Panc1 (cell line): ENCODE data around the gene EEIG1. TPM values are rescaled to one million over a fixed set of nuclear protein-coding genes. Genes with fewer than 3 reads are reported as not detected.
A peak's percentile ranks its signal among the peaks of the same experiment; 100 is the strongest.

Experiments
- ATAC-seq: fragments of 200-7000 bp; cut with Tn5 transposase; 2 replicates; pipeline ENCODE4 v1.9.1; 2020; ENCODE audit warnings: mild to moderate bottlenecking, moderate library complexity
- BruUV-seq: library from RNA; stranded (reverse); fragments of 400-500 nt; replicated peaks from 2 replicates; lab custom pipeline; 2021; lab: Mats Ljungman, UMichigan
- CTCF ChIA-PET: fragments of 300-600 bp; sonication (Branson Sonifier 250); formaldehyde crosslinking; loops from one replicate; lab custom pipeline; 2022; ENCODE audit warnings: antibody characterized with exemption; lab: Charles Lee
- POLR2A ChIA-PET: fragments of 300-600 bp; sonication (Branson Sonifier 250); formaldehyde crosslinking; loops from one replicate; lab custom pipeline; 2022; ENCODE audit warnings: antibody characterized with exemption; lab: Charles Lee
- DNase-seq: peaks from one replicate; pipeline ENCODE4 v3.0.0-alpha.2; 2010; ENCODE audit warnings: low read depth, low spot score
- H3K27ac ChIP-seq: 2 replicates; pipeline ENCODE4 v1.5.1; 2011; ENCODE audit warnings: mild to moderate bottlenecking, low read length, inconsistent platforms
- H3K27me3 ChIP-seq: fragments of 200-500 bp; sonication (Bioruptor generic); 2 replicates; pipeline ENCODE4 v1.6.0; 2014; ENCODE audit warnings: low read length, inconsistent platforms; ENCODE audit not compliant: control insufficient read depth, insufficient read depth
- H3K36me3 ChIP-seq: fragments of 200-500 bp; sonication (Bioruptor generic); 2 replicates; pipeline ENCODE4 v1.5.1; 2014; ENCODE audit warnings: inconsistent platforms, mild to moderate bottlenecking, low read length, moderate library complexity; ENCODE audit not compliant: control insufficient read depth, insufficient read depth
- H3K4me1 ChIP-seq: 2 replicates; pipeline ENCODE4 v1.5.1; 2011; ENCODE audit warnings: inconsistent platforms, mild to moderate bottlenecking, low read length, moderate library complexity; ENCODE audit not compliant: control insufficient read depth, insufficient read depth
- H3K4me3 ChIP-seq, 2 experiments: 2 replicates each; pipeline ENCODE4 v1.5.1; 2011 to 2012; ENCODE audit warnings: low read depth in 2 of 2, low read length in 2 of 2, mild to moderate bottlenecking in 2 of 2, inconsistent platforms in 1 of 2, moderate library complexity in 1 of 2
- H3K9me3 ChIP-seq: fragments of 200-500 bp; sonication (Bioruptor generic); 2 replicates; pipeline ENCODE4 v1.5.1; 2014; ENCODE audit warnings: low read depth, mild to moderate bottlenecking, inconsistent platforms, low read length, moderate library complexity; ENCODE audit not compliant: control insufficient read depth, insufficient read depth
- POLR2AphosphoS5 ChIP-seq: IDR thresholded peaks from 2 replicates; pipeline ENCODE4 v1.6.1; 2012; ENCODE audit warnings: mild to moderate bottlenecking, low read depth, low read length, moderate library complexity
- REST ChIP-seq, 2 experiments: IDR thresholded peaks; 2 replicates each; pipeline ENCODE4 v1.6.1; 2011 to 2012; ENCODE audit warnings: low read depth in 2 of 2, control low read depth in 1 of 2, low read length in 1 of 2, mild to moderate bottlenecking in 1 of 2, moderate library complexity in 1 of 2; ENCODE audit not compliant: insufficient read depth in 1 of 2
- SIN3A ChIP-seq: IDR thresholded peaks from 2 replicates; pipeline ENCODE4 v1.6.1; 2012; ENCODE audit warnings: low read depth, mild to moderate bottlenecking, low read length, moderate library complexity, borderline replicate concordance; ENCODE audit not compliant: insufficient read depth
- TCF7L2 ChIP-seq: IDR thresholded peaks from 2 replicates; pipeline ENCODE4 v1.6.1; 2011; ENCODE audit warnings: mild to moderate bottlenecking, low read depth, low read length, inconsistent platforms
- in situ Hi-C: cut with HindIII; loops from 2 replicates; pipeline ENCODE4 v1.10.0; 2016; ENCODE audit warnings: low sequenced_read_pairs, low pct_unique_long_range_greater_than_20kb
- intact Hi-C: fragments of 100-400 bp; cut with micrococcal nuclease; formaldehyde crosslinking; loops from one replicate; pipeline ENCODE4 v1.10.0; 2022; ENCODE audit not compliant: unreplicated experiment
- total RNA-seq: library from RNA; stranded (reverse); gene quantifications from one replicate; pipeline ENCODE4 v1.2.1, GENCODE V29; 2021; ENCODE audit not compliant: unreplicated experiment
- TF ChIP-seq, protein P1 (sequence below): fragments of 450-650 bp; IDR thresholded peaks from 2 replicates; pipeline ENCODE4 v1.5.1; 2017; ENCODE audit warnings: mild to moderate bottlenecking

Gene EEIG1
- total RNA-seq, 1 experiment from 2014 or later, result 361 TPM

GRCh38 chr9:127967151-127967809, 13.5 kb downstream of the EEIG1 start:
- in situ Hi-C loops, result no loop called here

GRCh38 chr9:127966416-127967150, 14.2 kb downstream of the EEIG1 start:
- Histone ChIP-seq H3K27me3 (no peaks in the 10 kb centered on the region), H3K9me3 (no peaks in the 10 kb centered on the region), H3K4me3 (peak overlapping the region in 1 of 2 experiments; percentile 31; a peak in 2 of 4 replicates), H3K36me3 (no peaks in the 10 kb centered on the region), H3K4me1 (peaks cover 95% of the 10 kb centered on the region), H3K27ac (peak overlapping the region; percentile 94)
- ATAC-seq (no peak), DNase-seq (no peak)
- CTCF ChIA-PET, result interaction anchor here (0.6 kb wide), 2 partner anchors 33 to 69 kb away, joined by 7 to 8 read pairs; no protein-coding TSS in a partner anchor
- POLR2A ChIA-PET, result no interaction called here
- in situ Hi-C loops, result no loop called here
- intact Hi-C loops, result no loop called here
- BruUV-seq, result no TSS peak
- TF ChIP-seq TCF7L2 (no peak), SIN3A (no peak), REST (IDR thresholded peaks at IDR 0.05; ENCODE audit: insufficient read depth in 1 of 2, low read depth in 2 of 2, low read length in 1 of 2) (no peak), POLR2AphosphoS5 (no peak)
- TF ChIP-seq, protein P1, sequence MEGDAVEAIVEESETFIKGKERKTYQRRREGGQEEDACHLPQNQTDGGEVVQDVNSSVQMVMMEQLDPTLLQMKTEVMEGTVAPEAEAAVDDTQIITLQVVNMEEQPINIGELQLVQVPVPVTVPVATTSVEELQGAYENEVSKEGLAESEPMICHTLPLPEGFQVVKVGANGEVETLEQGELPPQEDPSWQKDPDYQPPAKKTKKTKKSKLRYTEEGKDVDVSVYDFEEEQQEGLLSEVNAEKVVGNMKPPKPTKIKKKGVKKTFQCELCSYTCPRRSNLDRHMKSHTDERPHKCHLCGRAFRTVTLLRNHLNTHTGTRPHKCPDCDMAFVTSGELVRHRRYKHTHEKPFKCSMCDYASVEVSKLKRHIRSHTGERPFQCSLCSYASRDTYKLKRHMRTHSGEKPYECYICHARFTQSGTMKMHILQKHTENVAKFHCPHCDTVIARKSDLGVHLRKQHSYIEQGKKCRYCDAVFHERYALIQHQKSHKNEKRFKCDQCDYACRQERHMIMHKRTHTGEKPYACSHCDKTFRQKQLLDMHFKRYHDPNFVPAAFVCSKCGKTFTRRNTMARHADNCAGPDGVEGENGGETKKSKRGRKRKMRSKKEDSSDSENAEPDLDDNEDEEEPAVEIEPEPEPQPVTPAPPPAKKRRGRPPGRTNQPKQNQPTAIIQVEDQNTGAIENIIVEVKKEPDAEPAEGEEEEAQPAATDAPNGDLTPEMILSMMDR, result no peak

More at GRCh38 chr9:127967151-127967809, 13.5 kb downstream of the EEIG1 start:
- BruUV-seq, result no TSS peak
- intact Hi-C loops, result no loop called here
- no peaks in the 10 kb centered on the region for H3K9me3 ChIP-seq
- H3K27me3 ChIP-seq, result no peaks in the 10 kb centered on the region
- ChIA-PET POLR2A (no interaction called here), CTCF (no interaction called here)
- DNase-seq, result no peak
- no peak for ATAC-seq
- no peaks in the 10 kb centered on the region for H3K36me3 ChIP-seq
- peaks cover 95% of the 10 kb centered on the region for H3K4me1 ChIP-seq
- H3K4me3 ChIP-seq, result peak overlapping the region in 1 of 2 experiments; percentile 31; a peak in 1 of 4 replicates
- peak overlapping the region; percentile 94 for H3K27ac ChIP-seq
- TF ChIP-seq REST (IDR thresholded peaks at IDR 0.05; ENCODE audit: insufficient read depth in 1 of 2, low read depth in 2 of 2, low read length in 1 of 2) (no peak), TCF7L2 (no peak), POLR2AphosphoS5 (no peak), SIN3A (no peak)
- TF ChIP-seq, protein P1, result no peak
